Vagina (tissue), 2 donors: Measurements from ENCODE around the gene ADGRF5. TPM values are rescaled to one million over a fixed set of nuclear protein-coding genes. Genes with fewer than 3 reads are reported as not detected.

Experiments
- DNase-seq, 2 donors: peaks; one replicate each; pipeline ENCODE4 v3.0.0-alpha.2; 2017; ENCODE audit errors: extremely low spot score in 2 of 2
- H3K27ac ChIP-seq: fragments of 200-600 bp; sonication (generic); one replicate; pipeline ENCODE4 v1.5.1; 2019
- H3K27me3 ChIP-seq: fragments of 200-600 bp; sonication (generic); one replicate; pipeline ENCODE4 v1.5.1; 2019
- H3K36me3 ChIP-seq, 2 donors: fragments of 200-600 bp; sonication (generic); one replicate each; pipeline ENCODE4 v1.5.1; 2017 to 2019
- H3K4me1 ChIP-seq: fragments of 200-600 bp; sonication (generic); one replicate; pipeline ENCODE4 v1.5.1; 2019
- H3K4me3 ChIP-seq, 2 donors: fragments of 200-600 bp; sonication (generic); 1 replicate in 1 of 2; 2 replicates in 1 of 2; pipeline ENCODE4 v1.5.1; 2016 to 2019
- H3K9me3 ChIP-seq: fragments of 200-600 bp; sonication (generic); one replicate; pipeline ENCODE4 v1.5.1; 2019
- CTCF ChIP-seq, 3 experiments: fragments of 450-650 bp in 2 of 3; fragments of 200-600 bp in 1 of 3; sonication (generic) in 1 of 3; IDR thresholded peaks; one replicate each; pipeline ENCODE4 v1.5.1; 2017 to 2019; ENCODE audit warnings: antibody characterized with exemption in 3 of 3, mild to moderate bottlenecking in 2 of 3, moderate library complexity in 2 of 3
- POLR2A ChIP-seq, 2 donors: fragments of 450-650 bp; IDR thresholded peaks; one replicate each; pipeline ENCODE4 v1.6.1; 2017; ENCODE audit warnings: antibody characterized with exemption in 2 of 2, mild to moderate bottlenecking in 2 of 2, moderate library complexity in 2 of 2
- POLR2AphosphoS5 ChIP-seq, 2 donors: sonication (generic); formaldehyde crosslinking; IDR thresholded peaks; one replicate each; pipeline ENCODE4 v1.9.0; 2017; ENCODE audit warnings: antibody characterized with exemption in 2 of 2, mild to moderate bottlenecking in 2 of 2, low read depth in 1 of 2; ENCODE audit not compliant: insufficient read depth in 1 of 2
- intact Hi-C: fragments of 100-400 bp; cut with DNase I; formaldehyde crosslinking; loops from one replicate; pipeline ENCODE4 v1.15.1; 2023
- total RNA-seq: library from RNA; depleted of rRNA; stranded (reverse); fragments of >200 nt; gene quantifications from one replicate; pipeline ENCODE4 v1.2.3, GENCODE V29; 2016

ADGRF5 gene
- total RNA-seq, 1 donor from 2014 or later, result 10.3 TPM

- Histone ChIP-seq H3K27ac (no peak overlapping the region), H3K4me1 (no peaks in the 10 kb centered on the region), H3K4me3 (peak overlapping the region in 1 of 2 donors; percentile 3), H3K27me3 (no peaks in the 10 kb centered on the region), H3K9me3 (no peaks in the 10 kb centered on the region), H3K36me3 (no peaks in the 10 kb centered on the region)
- intact Hi-C loops, result no loop called here
- DNase-seq, result no peak
- TF ChIP-seq POLR2A (IDR thresholded peaks at IDR 0.05) (no peak), CTCF (IDR thresholded peaks at IDR 0.05) (no peak), POLR2AphosphoS5 (IDR thresholded peaks at IDR 0.05; ENCODE audit: insufficient read depth in 1 of 2, low read depth in 1 of 2) (no peak)
These were observed 33.2 kb upstream of the ADGRF5 start for GRCh38 chr6:46954837-46955451.

- DNase-seq, result no peak
- H3K9me3 ChIP-seq, result no peaks in the 10 kb centered on the region
- H3K27ac ChIP-seq, result no peak overlapping the region
- no peak for TF ChIP-seq POLR2A (IDR thresholded peaks at IDR 0.05)
- no peak for TF ChIP-seq POLR2AphosphoS5 (IDR thresholded peaks at IDR 0.05; ENCODE audit: insufficient read depth in 1 of 2, low read depth in 1 of 2)
- intact Hi-C loops, result no loop called here
- H3K27me3 ChIP-seq, result no peaks in the 10 kb centered on the region
- H3K36me3 ChIP-seq, result no peaks in the 10 kb centered on the region
- H3K4me1 ChIP-seq, result no peaks in the 10 kb centered on the region
- peak overlapping the region in 1 of 2 donors; percentile 3 for H3K4me3 ChIP-seq
These were observed 32.2 kb upstream of the ADGRF5 start for GRCh38 chr6:46953921-46954320.

GRCh38 chr6:46949632-46950280 lies 28.0 kb upstream of the ADGRF5 start:
- intact Hi-C loops, result no loop called here
- H3K36me3 ChIP-seq, result no peaks in the 10 kb centered on the region
- H3K4me3 ChIP-seq, result no peak overlapping the region
- H3K27ac ChIP-seq, result no peak overlapping the region
- H3K27me3 ChIP-seq, result no peaks in the 10 kb centered on the region
- no peaks in the 10 kb centered on the region for H3K4me1 ChIP-seq
- no peak for TF ChIP-seq POLR2AphosphoS5 (IDR thresholded peaks at IDR 0.05; ENCODE audit: insufficient read depth in 1 of 2, low read depth in 1 of 2)
- TF ChIP-seq POLR2A (IDR thresholded peaks at IDR 0.05), result no peak
- no peak for TF ChIP-seq CTCF (IDR thresholded peaks at IDR 0.05)
- no peak for DNase-seq
- no peaks in the 10 kb centered on the region for H3K9me3 ChIP-seq

- DNase-seq, result no peak
- no peaks in the 10 kb centered on the region for H3K27me3 ChIP-seq
- H3K27ac ChIP-seq, result no peak overlapping the region
- H3K9me3 ChIP-seq, result no peaks in the 10 kb centered on the region
- intact Hi-C loops, result no loop called here
- H3K4me1 ChIP-seq, result no peaks in the 10 kb centered on the region
- H3K36me3 ChIP-seq, result no peaks in the 10 kb centered on the region
- H3K4me3 ChIP-seq, result no peak overlapping the region
- TF ChIP-seq CTCF (IDR thresholded peaks at IDR 0.05) (no peak), POLR2AphosphoS5 (IDR thresholded peaks at IDR 0.05; ENCODE audit: insufficient read depth in 1 of 2, low read depth in 1 of 2) (peak in 1 of 2 donors; percentile 59), POLR2A (IDR thresholded peaks at IDR 0.05) (no peak)
These were observed 27.0 kb upstream of the ADGRF5 start for GRCh38 chr6:46948699-46949098.

GRCh38 chr6:46947497-46947896 lies 25.8 kb upstream of the ADGRF5 start:
- H3K4me3 ChIP-seq, result no peak overlapping the region
- no peaks in the 10 kb centered on the region for H3K9me3 ChIP-seq
- H3K4me1 ChIP-seq, result no peaks in the 10 kb centered on the region
- no peak overlapping the region for H3K27ac ChIP-seq
- TF ChIP-seq POLR2AphosphoS5 (IDR thresholded peaks at IDR 0.05; ENCODE audit: insufficient read depth in 1 of 2, low read depth in 1 of 2), result no peak
- no peak for TF ChIP-seq POLR2A (IDR thresholded peaks at IDR 0.05)
- TF ChIP-seq CTCF (IDR thresholded peaks at IDR 0.05), result no peak
- no peaks in the 10 kb centered on the region for H3K27me3 ChIP-seq
- H3K36me3 ChIP-seq, result no peaks in the 10 kb centered on the region
- DNase-seq, result no peak
- intact Hi-C loops, result no loop called here
